Activated CD8-positive, alpha-beta memory T cell treated with anti-CD3 and anti-CD28 coated beads, Interleukin-2, amount 50 U/mL, for 1 hour (primary cell): ENCODE data around the gene DNAH17.

Source experiments
- DNase-seq: peaks from one replicate; pipeline ENCODE4 v3.0.0-alpha.2; 2020; ENCODE audit errors: extremely low read depth

Gene DNAH17

DNA sequence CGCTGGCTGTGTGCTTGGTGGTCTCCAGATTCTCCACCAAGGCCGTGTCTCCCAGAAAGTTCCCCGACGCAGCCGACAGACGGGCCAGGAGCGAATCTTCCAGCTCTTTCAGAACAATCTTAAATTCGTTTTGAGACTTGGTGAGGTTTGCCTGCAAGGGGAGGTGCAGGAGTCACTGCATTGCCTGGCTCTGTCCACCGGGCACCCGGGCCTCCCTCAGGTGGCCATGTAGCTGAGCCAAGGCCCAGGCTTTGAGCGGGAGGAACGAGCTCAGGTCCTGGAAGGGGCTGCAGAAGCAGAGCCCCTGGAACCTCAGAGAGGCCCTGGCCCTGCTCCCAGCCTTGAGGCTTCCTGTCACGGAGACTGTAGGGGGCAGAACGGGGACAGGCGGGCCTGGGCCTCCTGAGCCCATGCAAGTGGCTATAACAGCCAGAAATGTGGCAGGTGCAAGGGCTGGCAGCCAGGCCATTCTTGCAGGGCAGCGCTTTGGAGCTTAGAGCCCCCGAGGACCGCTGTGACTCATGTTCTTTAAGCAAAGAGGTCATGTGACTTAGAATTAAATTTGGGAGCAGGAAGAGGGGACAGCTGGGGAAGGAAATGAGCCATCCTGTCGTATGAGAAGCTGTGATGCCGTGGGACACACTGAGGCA lies 126.4 kb downstream of the DNAH17 start:
- no peak for DNase-seq

DNA sequence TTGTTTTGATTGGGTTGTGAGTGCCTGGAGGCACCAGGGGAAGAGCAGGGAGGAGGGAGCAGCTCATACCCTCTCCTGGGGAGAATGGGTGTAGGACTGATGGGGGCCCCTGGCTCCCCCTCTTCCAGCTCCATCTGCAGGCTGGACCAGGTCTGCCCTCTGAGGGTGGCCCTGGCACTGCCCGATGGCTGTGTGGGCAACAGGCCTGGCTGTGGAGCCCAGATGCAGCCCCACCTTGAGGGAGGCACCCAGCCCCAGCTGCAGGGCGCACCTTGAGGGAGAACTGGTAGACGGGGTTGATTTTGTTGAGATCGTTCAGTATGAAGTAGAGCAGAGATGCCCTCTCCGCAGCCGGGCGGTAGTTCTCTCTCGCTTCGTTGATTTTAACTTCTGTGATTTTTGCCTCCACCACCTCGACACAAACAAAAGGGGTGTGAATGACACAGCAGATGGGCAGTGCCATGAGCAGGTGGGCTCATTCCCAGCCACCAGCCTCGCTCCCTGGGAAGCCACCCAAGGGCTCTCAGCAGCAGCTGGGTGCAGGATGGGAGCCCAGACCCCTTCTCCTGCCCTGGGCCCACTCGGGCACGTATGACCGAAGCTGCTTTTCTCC lies 127.1 kb downstream of the DNAH17 start:
- no peak for DNase-seq

DNA sequence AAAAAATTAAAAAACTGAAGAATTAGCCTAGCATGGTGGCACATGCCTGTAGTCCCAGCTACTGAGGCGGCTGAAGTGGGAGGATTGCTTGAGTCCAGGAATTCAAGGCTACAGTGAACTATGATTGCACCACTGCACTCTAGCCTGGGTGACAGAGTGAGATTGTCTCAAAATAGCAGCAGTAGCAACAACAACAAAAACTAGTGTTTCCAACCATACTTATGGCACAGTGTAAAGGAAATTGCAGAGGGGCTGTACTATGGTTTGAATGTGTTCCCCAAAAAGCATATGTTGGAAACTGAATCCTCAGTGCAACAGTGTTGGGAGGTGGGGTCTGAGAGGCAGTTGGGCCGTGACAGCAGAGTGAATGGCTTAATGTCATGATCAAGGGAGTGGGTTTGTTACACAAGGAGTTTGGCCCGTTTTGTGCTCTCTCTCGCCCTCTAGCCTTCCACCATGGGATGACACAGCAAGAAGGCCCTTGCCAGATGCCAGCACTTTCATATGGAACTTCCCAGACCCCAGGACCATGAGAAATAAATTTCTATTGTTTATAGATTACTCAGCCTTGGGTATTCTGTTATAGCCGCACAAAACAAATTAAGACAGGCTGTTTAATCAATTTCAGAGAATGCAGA lies 128.7 kb downstream of the DNAH17 start:
- DNase-seq: no peak

DNA sequence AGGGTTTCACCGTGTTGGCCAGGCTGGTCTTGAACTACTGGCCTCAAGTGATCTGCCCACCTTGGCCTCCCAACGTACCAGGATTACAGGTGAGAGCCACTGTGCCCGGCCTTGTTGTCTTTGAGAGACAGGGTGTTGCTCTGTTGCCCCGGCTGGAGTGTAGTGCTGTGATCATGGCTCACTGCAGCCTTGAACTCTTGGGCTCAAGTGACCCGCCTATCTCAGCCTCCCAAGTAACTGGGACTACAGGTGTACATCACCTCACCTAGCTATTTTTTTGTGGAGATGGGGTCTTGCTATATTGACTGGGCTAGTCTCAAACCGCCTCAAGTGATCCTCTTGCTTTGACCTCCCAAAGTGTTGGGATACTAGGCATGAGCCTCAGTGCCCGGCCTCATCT lies 130.4 kb downstream of the DNAH17 start:
- DNase-seq: no peak

DNA sequence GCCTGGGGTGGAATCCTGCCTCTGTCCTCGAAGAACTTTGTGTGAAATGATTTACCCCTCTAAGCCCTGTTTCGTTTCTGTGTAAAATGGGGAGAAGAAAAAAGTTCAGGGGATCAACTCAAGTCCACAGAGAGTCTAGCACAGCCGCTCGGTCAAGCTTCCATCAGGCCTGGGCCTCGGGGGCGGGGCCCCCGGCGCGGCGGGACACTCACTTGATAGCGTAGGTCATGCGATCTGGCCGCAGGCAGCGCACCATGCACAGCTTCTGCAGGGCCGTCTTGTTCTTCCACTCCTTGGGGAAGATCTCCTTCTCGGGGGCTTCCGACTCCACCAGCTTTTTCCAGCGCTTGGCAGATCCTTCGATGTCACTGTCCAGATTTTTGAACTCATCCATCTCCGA lies 132.8 kb downstream of the DNAH17 start:
- DNase-seq: no peak

DNA sequence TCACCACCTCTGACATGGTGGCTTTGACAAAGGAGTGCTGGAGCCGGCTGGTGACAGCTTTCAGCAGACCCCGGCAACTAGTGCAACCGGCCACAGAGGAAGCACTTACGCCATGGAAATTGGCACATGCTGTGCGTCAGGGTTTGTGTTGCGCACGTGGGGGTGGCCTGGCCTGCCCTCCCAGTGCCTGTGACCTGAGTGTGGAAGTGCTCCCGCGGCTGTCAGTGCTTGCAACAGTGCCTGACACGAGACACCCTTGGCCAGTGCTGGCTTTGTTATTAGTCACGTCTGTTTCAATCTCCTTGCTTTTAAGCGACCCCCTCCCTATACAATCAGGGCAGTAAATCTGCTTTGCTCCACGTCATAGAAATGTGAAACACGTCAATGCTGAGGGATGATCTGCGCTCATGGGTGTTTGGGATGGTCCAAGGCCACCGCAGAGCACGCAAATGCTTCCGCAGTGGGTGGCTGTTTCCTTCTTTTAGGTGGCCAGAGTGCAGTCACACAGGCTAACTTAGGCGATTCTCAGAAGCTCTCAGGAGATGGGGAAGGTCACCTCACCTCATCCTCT lies 134.5 kb downstream of the DNAH17 start:
- no peak for DNase-seq

DNA sequence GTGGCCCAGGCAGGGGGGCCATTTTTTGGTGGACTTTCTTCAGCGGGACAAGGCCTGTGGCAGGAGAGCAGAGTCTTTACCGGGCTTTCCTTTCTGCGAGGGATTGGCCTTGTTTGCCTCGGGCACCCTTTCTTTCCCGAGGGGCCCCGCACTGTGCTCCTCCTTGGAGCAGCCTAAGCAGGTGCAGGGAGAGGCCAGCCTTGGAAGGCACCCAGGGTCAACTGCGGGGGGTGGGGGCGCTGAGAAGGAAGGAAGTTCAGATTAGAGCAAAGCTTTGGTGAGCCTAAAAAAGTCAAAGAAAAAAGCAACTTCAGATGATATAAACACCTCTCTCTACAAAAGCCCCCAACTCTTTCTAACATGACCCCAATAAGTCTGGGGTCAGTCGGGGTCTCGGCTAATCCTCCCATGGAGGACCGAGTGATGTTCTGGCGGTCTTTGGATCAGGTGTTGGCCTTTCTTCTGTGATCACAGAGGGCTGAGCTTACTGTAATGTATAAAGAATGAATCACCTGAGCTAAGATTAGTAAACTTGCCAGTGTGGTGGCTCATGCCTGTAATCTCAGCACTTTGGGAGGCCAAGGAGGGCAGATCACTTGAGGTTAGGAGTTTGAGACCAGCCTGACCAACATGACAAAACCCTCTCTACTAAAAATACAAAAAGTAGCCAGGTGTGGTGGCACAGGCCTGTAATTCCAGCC lies 135.8 kb downstream of the DNAH17 start:
- DNase-seq: no peak

DNA sequence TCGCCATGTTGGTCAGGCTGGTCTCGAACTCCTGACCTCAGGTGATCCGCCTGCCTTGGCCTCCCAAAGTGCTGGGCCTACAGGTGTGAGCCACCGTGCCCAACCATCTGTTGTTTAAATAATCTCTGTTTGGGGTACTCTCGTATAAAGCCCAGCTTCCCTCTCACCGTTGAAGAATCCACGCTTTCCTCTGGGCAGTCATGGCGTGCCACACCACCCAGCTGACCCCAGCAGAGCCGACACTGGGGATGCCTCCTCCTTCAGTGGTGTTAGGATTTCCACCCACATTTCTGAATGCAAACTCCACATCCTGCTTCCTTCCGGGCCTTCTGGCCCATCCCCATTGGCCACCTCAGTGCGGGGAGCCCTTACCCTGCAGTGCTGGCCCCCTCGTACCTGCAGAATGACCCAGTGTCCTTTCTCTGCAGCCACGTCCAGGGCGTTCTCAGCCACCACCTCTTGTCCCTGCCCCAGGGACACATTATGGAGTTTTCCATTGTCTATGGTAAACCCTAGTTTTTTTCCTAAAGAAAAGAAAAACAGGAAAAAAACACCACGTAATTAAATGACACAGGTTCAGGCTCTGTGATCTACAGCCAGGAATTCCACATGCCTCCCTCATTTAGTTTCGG lies 138.4 kb downstream of the DNAH17 start:
- DNase-seq: no peak

DNA sequence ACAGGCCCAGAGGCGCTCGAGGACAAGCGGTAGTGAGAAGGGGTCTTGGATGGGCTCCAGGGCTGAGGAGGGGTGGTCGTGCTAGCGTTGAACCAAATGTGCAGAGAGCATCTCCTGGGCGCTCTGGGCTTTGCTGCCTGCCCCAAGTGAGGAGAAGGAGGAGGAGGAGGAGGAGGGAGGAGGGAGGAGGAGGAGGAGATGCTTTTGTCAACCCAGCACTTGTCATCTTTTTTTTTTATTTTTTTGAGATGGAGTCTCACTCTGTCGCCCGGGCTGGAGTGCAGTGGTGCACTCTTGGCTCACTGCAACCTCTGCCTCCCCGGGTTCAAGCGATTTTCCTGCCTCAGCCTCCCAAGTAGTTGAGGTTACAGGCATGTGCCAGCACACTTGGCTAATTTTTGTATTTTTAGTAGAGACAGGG lies 138.9 kb downstream of the DNAH17 start:
- DNase-seq: no peak

DNA sequence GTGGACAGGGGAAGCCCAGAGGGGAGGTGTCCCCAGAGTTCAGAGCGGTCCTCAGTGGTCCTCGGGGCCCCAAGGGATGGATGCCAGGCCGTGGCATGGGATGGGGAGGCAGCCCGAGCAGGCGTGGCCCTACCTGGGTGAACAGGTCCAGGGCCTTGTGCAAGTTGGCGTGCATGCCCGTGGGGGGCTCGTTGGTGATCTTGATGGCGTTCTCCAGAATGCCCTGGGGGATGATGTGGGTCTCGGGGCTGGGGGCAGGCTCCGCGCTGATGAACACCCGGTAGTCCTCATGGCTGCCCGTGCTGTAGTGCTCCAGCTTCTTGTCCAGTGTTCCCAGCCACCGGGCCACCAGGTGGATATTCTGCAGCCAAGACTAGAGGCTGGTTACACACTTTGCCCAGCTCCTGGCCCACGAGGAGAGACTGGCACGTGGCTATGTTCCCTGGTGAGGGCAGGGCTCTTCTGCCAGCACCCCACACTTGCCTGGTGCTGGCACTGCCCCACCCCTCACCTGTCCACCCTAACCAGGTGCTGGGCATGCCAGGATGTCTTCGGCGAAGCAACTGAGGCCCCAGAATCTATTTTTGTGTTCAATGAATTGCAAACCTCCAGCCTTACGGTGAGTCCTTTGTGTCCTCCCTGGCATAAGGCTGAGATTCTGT lies 139.6 kb downstream of the DNAH17 start:
- no peak for DNase-seq

DNA sequence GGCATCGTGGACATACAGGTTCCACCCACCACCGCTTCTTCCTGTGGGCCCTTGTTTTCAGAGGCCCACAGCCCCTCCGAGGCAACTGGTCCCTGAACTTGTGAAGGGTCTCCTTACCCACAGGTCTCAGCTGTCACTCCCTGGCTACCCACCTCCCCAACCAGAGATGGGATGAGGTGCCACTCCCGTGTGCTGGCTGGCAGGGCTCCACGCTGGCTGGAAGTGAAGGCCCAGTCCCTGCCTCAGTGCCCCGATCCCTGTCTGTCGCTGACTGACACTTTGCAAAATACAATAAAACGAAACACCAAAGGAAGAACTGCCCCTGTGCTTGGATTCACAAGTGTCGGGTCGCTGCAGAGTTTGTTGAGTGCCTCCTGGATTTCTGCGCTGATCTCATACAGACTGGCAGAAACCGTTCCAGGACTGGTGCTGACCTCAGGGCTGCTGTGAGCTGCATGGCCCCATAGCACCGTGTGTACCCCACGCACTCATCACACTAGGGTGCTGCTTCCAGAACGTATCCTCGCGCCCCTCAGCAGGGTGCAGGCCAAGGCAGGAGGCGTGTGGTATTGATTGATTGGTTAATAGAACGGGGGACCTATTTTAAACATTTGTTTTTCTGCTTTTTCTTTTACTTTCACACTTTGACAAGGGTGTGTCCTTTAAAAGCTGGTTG lies 141.7 kb downstream of the DNAH17 start:
- no peak for DNase-seq

DNA sequence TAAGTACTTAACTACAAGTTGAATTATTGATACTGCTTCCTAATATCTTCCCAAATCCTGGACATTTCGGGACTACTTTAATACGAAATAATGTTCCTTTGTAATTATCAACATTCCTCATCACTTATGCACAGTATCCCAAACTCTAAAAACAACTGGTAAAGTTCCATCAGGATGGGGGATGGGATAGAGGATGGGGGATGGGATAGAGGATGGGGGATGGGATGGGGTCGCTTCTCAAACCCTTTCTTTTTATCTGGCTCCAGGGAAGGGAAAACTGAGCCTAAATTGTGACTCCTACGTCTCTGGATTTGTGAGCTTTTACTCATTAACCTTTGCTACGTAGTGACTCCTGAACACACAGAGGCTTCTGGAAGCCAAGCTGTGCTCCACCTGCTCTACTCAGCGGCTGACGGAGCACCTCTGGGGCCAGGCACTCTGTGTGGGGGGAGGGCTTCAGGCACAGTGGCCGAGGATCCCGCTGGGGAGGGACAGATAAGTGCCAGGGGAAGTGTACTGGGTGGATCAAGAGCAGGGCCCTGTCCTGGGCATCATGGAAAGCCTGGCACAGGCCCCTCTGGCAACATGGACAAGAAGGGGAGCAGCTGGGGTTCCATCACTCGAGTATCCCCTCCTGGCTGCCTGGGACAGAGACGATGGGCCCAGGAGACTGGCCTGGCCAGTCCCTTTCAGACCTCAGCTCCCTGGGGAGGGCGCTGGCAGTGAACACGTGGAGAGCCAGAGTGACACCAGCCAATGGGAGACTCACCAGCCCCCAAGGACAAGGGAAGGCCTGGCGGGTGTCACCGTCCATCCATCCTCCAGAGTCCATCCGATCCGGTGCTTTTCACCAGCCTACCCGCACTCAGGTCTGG lies 142.5 kb downstream of the DNAH17 start:
- no peak for DNase-seq

DNA sequence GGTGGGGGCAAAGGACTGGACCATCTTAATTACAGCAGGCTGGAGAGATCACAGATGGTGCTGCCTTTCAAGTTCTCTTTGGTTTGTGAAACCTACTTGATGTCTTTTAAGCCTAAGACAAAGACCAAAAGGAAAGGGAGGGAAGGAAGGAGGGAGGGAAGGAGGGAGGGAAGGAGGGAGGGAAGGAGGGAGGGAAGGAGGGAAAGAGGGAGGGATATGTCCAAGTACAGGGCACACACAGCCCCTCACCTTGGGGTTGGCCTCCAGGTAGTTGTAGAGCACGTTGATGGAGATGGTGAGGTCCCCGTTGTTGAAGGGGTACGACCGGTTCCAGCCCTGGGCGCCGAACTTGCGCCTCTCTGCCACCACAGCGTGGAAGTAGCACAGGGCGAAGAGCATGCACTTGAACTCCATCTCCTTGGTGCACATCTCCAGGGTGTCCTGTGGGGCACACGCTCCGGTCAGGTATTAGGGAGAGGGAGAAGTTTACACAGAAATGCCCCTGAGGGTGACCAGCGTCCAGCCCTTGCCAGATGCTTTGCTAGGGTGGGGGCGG lies 143.3 kb downstream of the DNAH17 start:
- DNase-seq: no peak

DNA sequence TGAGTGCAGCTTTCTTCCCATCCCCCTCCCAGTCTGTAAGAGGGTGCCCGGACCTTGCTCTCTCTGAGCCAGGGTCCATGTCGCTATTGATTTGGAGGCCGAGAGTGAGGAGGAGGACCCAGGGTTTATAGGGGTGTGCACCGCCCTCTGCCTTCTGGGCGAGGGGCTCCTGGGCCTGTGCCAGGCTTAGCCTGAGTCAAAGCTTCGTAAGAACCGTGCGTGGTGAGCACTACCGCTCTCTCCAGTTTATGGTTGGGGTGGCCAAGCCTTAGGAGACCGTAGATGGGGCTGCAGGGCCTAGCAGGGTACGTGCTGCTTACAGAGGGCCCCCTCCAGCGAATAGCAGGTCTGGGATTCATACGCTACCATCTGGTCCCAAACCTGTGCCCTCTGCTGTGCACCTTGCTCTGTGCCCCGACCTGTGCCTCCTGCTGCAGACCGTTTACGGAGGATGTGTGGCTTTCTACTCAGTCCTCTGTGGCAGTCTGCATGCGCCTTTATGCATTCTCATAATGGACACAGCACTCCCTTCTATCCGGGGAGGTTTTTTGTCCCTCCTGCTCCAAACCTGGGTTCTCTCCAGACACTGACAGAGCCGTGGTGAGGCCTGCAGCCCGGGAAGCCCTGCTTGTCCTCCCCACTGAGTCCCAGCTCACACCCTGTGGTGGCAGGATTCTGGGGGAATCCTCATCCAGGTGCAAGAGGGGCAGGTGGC lies 144.0 kb downstream of the DNAH17 start:
- DNase-seq: no peak

DNA sequence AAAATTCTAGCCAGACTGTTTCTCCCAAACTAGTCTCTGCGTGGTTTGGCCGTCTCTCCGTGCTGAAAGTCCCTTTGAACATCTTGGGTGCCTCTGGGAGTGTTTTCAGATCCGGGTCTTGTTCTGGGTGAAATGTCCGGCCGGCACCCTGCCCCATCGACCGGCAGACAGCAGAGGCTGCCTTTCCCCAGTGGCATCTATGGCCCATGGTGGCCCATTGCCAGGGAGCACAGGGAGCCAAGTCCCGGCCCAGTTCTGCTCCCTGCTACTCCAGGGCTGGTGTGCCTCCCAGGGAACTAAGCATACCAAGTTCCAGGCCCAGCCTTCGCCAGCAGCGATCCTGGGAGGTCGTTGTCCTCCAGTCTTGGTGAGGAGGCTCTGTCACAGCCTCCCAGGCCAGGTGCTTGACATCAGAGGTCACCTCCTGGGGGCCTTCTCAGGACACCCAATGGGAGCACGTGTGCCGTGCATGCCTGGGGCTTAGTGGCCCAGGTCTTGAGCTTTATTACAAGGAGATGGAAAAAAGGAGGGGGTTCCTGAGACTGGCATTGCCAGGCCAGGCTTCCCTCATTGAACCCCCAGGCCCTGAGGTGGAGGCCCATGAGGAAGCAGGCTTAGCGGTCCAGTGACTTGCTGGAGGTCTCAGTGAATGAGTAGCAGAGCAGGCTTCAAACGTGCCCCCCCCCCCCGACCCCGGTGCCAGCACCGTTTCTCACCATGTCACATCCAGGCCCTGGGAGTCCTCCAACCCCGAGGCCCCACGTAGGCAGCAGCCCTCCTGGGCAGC lies 144.8 kb downstream of the DNAH17 start:
- no peak for DNase-seq

DNA sequence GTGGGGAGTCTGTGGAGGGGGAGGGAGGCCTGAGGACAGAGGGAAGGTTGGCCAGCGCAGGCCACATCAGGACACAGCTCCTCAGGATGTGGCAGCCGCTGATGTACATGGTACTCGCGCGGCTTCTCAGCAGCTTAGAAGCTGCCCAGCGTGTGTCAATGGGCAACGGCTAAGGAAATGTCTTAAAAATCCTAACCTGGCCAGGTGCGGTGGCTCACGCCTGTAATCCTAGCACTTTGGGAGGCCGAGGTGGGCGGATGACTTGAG lies 145.6 kb downstream of the DNAH17 start:
- DNase-seq: no peak

DNA sequence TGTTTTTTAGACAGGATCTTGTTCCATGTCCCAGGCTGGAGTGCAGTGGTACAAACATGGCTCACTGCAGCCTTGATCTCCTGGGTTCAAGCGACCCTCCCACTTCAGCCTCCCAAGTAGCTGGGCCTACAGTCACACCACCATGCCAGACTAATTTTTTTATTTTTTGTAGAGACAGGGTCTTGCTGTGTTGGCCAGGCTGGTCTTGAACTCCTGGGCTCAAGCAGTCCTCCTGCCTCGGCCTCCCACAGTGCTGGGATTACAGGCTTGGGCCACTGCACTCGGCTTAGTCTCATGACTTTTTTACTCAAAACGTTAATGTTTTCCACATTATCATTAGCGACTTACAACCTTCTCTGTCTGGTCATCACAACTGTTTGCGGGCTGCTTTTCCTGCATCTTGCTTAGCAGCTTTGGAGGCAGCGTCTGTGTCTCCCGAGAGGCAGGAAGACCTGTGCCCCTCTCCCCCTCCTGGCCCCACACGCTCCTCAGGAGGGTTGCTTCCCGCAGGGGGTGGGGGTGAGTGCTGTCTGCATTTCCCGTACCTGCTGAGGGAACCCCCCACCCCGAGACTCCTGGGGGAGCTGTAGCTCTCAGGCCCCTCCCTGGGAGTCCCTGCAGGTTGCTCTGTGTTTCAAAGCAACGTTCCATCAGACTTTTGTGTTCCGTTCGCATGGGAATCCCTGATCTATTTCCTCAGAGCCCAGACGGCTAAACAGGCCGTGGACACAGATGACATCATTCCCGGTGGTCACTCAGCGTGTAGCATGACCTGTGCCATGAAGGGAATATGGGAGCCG lies 146.1 kb downstream of the DNAH17 start:
- no peak for DNase-seq

DNA sequence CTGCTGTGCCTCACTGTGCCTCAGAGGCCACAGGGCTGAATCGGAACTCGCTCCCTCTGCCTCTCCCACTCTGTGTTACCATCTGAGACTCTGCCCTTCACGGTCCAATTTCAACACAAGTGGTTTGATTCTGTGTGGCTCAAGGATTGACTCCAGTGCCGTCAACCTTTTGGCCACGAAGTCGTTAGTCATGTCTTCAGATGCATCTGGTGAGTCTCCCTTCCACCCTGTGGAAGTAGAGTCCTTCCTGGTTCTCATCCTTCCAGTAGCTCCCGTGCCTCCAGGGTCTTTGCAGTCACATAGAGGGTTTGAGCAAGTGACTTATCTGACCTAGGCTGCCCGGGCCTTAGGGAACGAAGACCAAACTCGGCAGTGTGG lies 147.6 kb downstream of the DNAH17 start:
- no peak for DNase-seq
